ENCODE data around the gene ARHGEF10L. TPM values are rescaled to one million over a fixed set of nuclear protein-coding genes. Genes with fewer than 3 reads are reported as not detected.
"Not testable (repeated sequence)": the region's sequence is repeated elsewhere in the genome, so short reads cannot be mapped to it uniquely, and the experiment has no call there.

ARHGEF10L gene
- total RNA-seq, 1 experiment from 2014 or later = 11.2 TPM

GRCh38 chr1:17744666-17745478 lies 205.4 kb downstream of the ARHGEF10L start:
- CTCF ChIA-PET = interaction anchor here (0.5 kb wide), 1 partner anchor 203 kb away, joined by 6 read pairs; no protein-coding TSS in a partner anchor

GRCh38 chr1:17745479-17745955 lies 206.0 kb downstream of the ARHGEF10L start:
- Histone ChIP-seq H3K27me3 (ENCODE audit: low read length) (peaks cover 23% of the 10 kb centered on the region; the same call in 1 of the 2 replicates), H3K79me2 (ENCODE audit: low read length) (no peaks in the 10 kb centered on the region), H3K4me1 (ENCODE audit: insufficient read depth, low read length) (no peaks in the 10 kb centered on the region), H3K4me2 (ENCODE audit: low read length) (no peak overlapping the region), H3K9me3 (ENCODE audit: low read length) (no peaks in the 10 kb centered on the region), H2AFZ (ENCODE audit: low read length) (no peak overlapping the region), H3K9ac (ENCODE audit: low read length) (no peak overlapping the region), H4K20me1 (ENCODE audit: low read length) (no peaks in the 10 kb centered on the region), H3K36me3 (ENCODE audit: low read depth, low read length) (no peaks in the 10 kb centered on the region), H3K9me2 (replicated peaks; ENCODE audit: low read length) (no peaks in the 10 kb centered on the region), H3K4me3 (ENCODE audit: low read length) (no peak overlapping the region), H3F3A (ENCODE audit: low read length, unreplicated experiment) (no peaks in the 10 kb centered on the region), H3K27ac (ENCODE audit: low read length) (no peak overlapping the region)
- no TSS peak for BruUV-seq (replicated peaks)
- POLR2A ChIA-PET (ENCODE audit: unreplicated experiment) = no interaction called here
- CTCF ChIA-PET = no interaction called here
- ATAC-seq = no peak
- no peak for DNase-seq
- intact Hi-C loops (cut with micrococcal nuclease) = no loop called here
- TF ChIP-seq CTCF (conservative IDR thresholded peaks at IDR 0.05; ENCODE audit: low read depth, low read length) = no peak
- no peak for TF ChIP-seq EZH2phosphoT487 (IDR thresholded peaks at IDR 0.05; ENCODE audit: borderline replicate concordance, low read length)

More at GRCh38 chr1:17744666-17745478, 205.4 kb downstream of the ARHGEF10L start:
- Histone ChIP-seq H3K9ac (ENCODE audit: low read length) (no peak overlapping the region), H4K20me1 (ENCODE audit: low read length) (no peaks in the 10 kb centered on the region), H3K4me3 (ENCODE audit: low read length) (no peak overlapping the region), H3K4me1 (ENCODE audit: insufficient read depth, low read length) (no peaks in the 10 kb centered on the region), H3K9me3 (ENCODE audit: low read length) (no peaks in the 10 kb centered on the region), H3F3A (ENCODE audit: low read length, unreplicated experiment) (no peaks in the 10 kb centered on the region), H3K36me3 (ENCODE audit: low read depth, low read length) (no peaks in the 10 kb centered on the region), H3K4me2 (ENCODE audit: low read length) (no peak overlapping the region), H3K27ac (ENCODE audit: low read length) (no peak overlapping the region), H3K9me2 (replicated peaks; ENCODE audit: low read length) (no peaks in the 10 kb centered on the region), H2AFZ (ENCODE audit: low read length) (no peak overlapping the region), H3K79me2 (ENCODE audit: low read length) (no peaks in the 10 kb centered on the region), H3K27me3 (ENCODE audit: low read length) (peaks cover 23% of the 10 kb centered on the region; the same call in 1 of the 2 replicates)
- DNase-seq (no peak), ATAC-seq (no peak)
- no TSS peak for BruUV-seq (replicated peaks)
- TF ChIP-seq CTCF (conservative IDR thresholded peaks at IDR 0.05; ENCODE audit: low read depth, low read length) = no peak; the same call in 1 of the 2 replicates
- TF ChIP-seq EZH2phosphoT487 (IDR thresholded peaks at IDR 0.05; ENCODE audit: borderline replicate concordance, low read length) = no peak
- no peak for TF ChIP-seq EZH2 (IDR thresholded peaks at IDR 0.05; ENCODE audit: low read length, unreplicated experiment)
- POLR2A ChIA-PET (ENCODE audit: unreplicated experiment) = no interaction called here
- intact Hi-C loops (cut with micrococcal nuclease) = no loop called here

- ATAC-seq; H4K20me1 ChIP-seq (ENCODE audit: low read length); H3K27ac ChIP-seq (ENCODE audit: low read length); H3K79me2 ChIP-seq (ENCODE audit: low read length); H3K4me3 ChIP-seq (ENCODE audit: low read length); H3K4me1 ChIP-seq (ENCODE audit: insufficient read depth, low read length); H3K36me3 ChIP-seq (ENCODE audit: low read depth, low read length); H3K9me2 ChIP-seq (replicated peaks; ENCODE audit: low read length); H2AFZ ChIP-seq (ENCODE audit: low read length); POLR2A ChIA-PET (ENCODE audit: unreplicated experiment); BruUV-seq (replicated peaks); intact Hi-C loops (cut with micrococcal nuclease); H3K9ac ChIP-seq (ENCODE audit: low read length); H3K9me3 ChIP-seq (ENCODE audit: low read length); DNase-seq; CTCF ChIA-PET; H3K4me2 ChIP-seq (ENCODE audit: low read length); H3F3A ChIP-seq (ENCODE audit: low read length, unreplicated experiment): not testable (repeated sequence)
- peaks cover 23% of the 10 kb centered on the region; the same call in 1 of the 2 replicates for H3K27me3 ChIP-seq (ENCODE audit: low read length)
Observed at GRCh38 chr1:17746281-17746680, 206.8 kb downstream of the ARHGEF10L start.

All from PC-3 (cell line).